HL-60/S4 (cell line): Measurements from ENCODE around the gene VCAM1.

ENCODE experiments used
- in situ Hi-C: fragments of 300-500 bp; cut with MboI; formaldehyde crosslinking; loops from 2 replicates; pipeline ENCODE4 v1.14.3; 2022; ENCODE audit warnings: low sequenced_read_pairs

VCAM1 gene

GRCh38 chr1:100722221-100722620, 2.7 kb downstream of the VCAM1 start:
- in situ Hi-C loops, result no loop called here

- in situ Hi-C loops, result no loop called here
These were observed 4.7 kb downstream of the VCAM1 start for GRCh38 chr1:100724281-100724680.

GRCh38 chr1:100730130-100730529, 10.6 kb downstream of the VCAM1 start:
- in situ Hi-C loops, result no loop called here

GRCh38 chr1:100731309-100731708, 11.8 kb downstream of the VCAM1 start:
- in situ Hi-C loops, result no loop called here

GRCh38 chr1:100731758-100732157, 12.2 kb downstream of the VCAM1 start:
- in situ Hi-C loops, result no loop called here

- in situ Hi-C loops, result no loop called here
These were observed 15.1 kb downstream of the VCAM1 start for GRCh38 chr1:100734676-100735075.

GRCh38 chr1:100735244-100735643, 15.7 kb downstream of the VCAM1 start:
- in situ Hi-C loops, result no loop called here

- in situ Hi-C loops, result no loop called here
These were observed 16.8 kb downstream of the VCAM1 start for GRCh38 chr1:100736324-100736723.

GRCh38 chr1:100736746-100737145, 17.2 kb downstream of the VCAM1 start:
- in situ Hi-C loops, result no loop called here

- in situ Hi-C loops, result no loop called here
These were observed 27.0 kb downstream of the VCAM1 start for GRCh38 chr1:100746542-100746932.

- in situ Hi-C loops, result no loop called here
These were observed 28.2 kb downstream of the VCAM1 start for GRCh38 chr1:100747771-100748170.

GRCh38 chr1:100750005-100750885, 30.7 kb downstream of the VCAM1 start:
- in situ Hi-C loops, result no loop called here

- in situ Hi-C loops, result no loop called here
These were observed 33.2 kb downstream of the VCAM1 start for GRCh38 chr1:100752791-100753190.

GRCh38 chr1:100757946-100758345, 38.4 kb downstream of the VCAM1 start:
- in situ Hi-C loops, result no loop called here

GRCh38 chr1:100759188-100759587, 39.6 kb downstream of the VCAM1 start:
- in situ Hi-C loops, result no loop called here

GRCh38 chr1:100760511-100760910, 41.0 kb downstream of the VCAM1 start:
- in situ Hi-C loops, result no loop called here

- in situ Hi-C loops, result no loop called here
These were observed 42.9 kb downstream of the VCAM1 start for GRCh38 chr1:100762461-100762860.

GRCh38 chr1:100767176-100767890, 47.8 kb downstream of the VCAM1 start:
- in situ Hi-C loops, result no loop called here

GRCh38 chr1:100769323-100769722, 49.8 kb downstream of the VCAM1 start:
- in situ Hi-C loops, result no loop called here

- in situ Hi-C loops, result no loop called here
These were observed 50.5 kb downstream of the VCAM1 start for GRCh38 chr1:100769906-100770646.

- in situ Hi-C loops, result no loop called here
These were observed 53.9 kb downstream of the VCAM1 start for GRCh38 chr1:100773444-100773843.
